Osteoblast (primary cell): ENCODE data around the gene PLPP4. TPM values are rescaled to one million over a fixed set of nuclear protein-coding genes. Genes with fewer than 3 reads are reported as not detected.

Experiments used
- DNase-seq: peaks from one replicate; pipeline ENCODE4 v3.0.0; 2011; ENCODE audit warnings: low spot score, mixed read lengths; ENCODE audit not compliant: insufficient read length; ENCODE audit errors: missing footprints
- H2AFZ ChIP-seq: 2 replicates; pipeline ENCODE4 v1.6.0; 2011; ENCODE audit warnings: mild to moderate bottlenecking, low read length
- H3K27ac ChIP-seq: 2 replicates; pipeline ENCODE4 v1.5.1; 2011; ENCODE audit warnings: mild to moderate bottlenecking, low read depth, low read length, moderate library complexity
- H3K27me3 ChIP-seq: 2 replicates; pipeline ENCODE4 v1.6.0; 2012; ENCODE audit warnings: mild to moderate bottlenecking, control low read depth, inconsistent platforms, low read length, moderate library complexity; ENCODE audit not compliant: insufficient read depth
- H3K36me3 ChIP-seq: 2 replicates; pipeline ENCODE4 v1.5.1; 2011; ENCODE audit warnings: mild to moderate bottlenecking, low read length, control low read depth, moderate library complexity; ENCODE audit not compliant: insufficient read depth
- H3K4me1 ChIP-seq: 2 replicates; pipeline ENCODE4 v1.5.1; 2011; ENCODE audit warnings: mild to moderate bottlenecking, low read length, control low read depth, moderate library complexity; ENCODE audit not compliant: insufficient read depth
- H3K4me2 ChIP-seq: 2 replicates; pipeline ENCODE4 v1.6.0; 2011; ENCODE audit warnings: mild to moderate bottlenecking, low read length; ENCODE audit not compliant: insufficient read depth
- H3K4me3 ChIP-seq: fragments of 200-600 bp; sonication (generic); 3 replicates; pipeline ENCODE4 v1.5.1; 2012; ENCODE audit warnings: mild to moderate bottlenecking, low read length, inconsistent platforms; ENCODE audit not compliant: insufficient read depth
- H3K79me2 ChIP-seq: 2 replicates; pipeline ENCODE4 v1.6.0; 2012; ENCODE audit warnings: mild to moderate bottlenecking, low read length, control low read depth, inconsistent platforms; ENCODE audit not compliant: insufficient read depth
- H3K9me3 ChIP-seq: 2 replicates; pipeline ENCODE4 v1.5.1; 2011; ENCODE audit warnings: low read depth, low read length, control low read depth
- H4K20me1 ChIP-seq: 2 replicates; pipeline ENCODE4 v1.6.0; 2012; ENCODE audit warnings: mild to moderate bottlenecking, low read length, control low read depth; ENCODE audit not compliant: insufficient read depth
- total RNA-seq: library from RNA; depleted of rRNA; stranded (reverse); fragments of >200 nt; gene quantifications from 2 replicates; pipeline ENCODE4 v1.2.3, GENCODE V29; 2012
- TF ChIP-seq, protein P1 (sequence below): IDR thresholded peaks from 2 replicates; pipeline ENCODE4 v1.5.1; 2011; ENCODE audit warnings: mild to moderate bottlenecking, low read depth, low read length, moderate library complexity; ENCODE audit errors: extremely low read depth

Gene PLPP4
- total RNA-seq, 1 donor, result 8.0 TPM

- H3K9me3 ChIP-seq, result no peaks in the 10 kb centered on the region
- peaks cover 8% of the 10 kb centered on the region for H3K79me2 ChIP-seq
- TF ChIP-seq, protein P1, sequence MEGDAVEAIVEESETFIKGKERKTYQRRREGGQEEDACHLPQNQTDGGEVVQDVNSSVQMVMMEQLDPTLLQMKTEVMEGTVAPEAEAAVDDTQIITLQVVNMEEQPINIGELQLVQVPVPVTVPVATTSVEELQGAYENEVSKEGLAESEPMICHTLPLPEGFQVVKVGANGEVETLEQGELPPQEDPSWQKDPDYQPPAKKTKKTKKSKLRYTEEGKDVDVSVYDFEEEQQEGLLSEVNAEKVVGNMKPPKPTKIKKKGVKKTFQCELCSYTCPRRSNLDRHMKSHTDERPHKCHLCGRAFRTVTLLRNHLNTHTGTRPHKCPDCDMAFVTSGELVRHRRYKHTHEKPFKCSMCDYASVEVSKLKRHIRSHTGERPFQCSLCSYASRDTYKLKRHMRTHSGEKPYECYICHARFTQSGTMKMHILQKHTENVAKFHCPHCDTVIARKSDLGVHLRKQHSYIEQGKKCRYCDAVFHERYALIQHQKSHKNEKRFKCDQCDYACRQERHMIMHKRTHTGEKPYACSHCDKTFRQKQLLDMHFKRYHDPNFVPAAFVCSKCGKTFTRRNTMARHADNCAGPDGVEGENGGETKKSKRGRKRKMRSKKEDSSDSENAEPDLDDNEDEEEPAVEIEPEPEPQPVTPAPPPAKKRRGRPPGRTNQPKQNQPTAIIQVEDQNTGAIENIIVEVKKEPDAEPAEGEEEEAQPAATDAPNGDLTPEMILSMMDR, result no peak
- H2AFZ ChIP-seq, result no peak overlapping the region
- no peak overlapping the region for H3K4me2 ChIP-seq
- no peak for DNase-seq
- no peaks in the 10 kb centered on the region for H3K27me3 ChIP-seq
- no peak overlapping the region for H3K27ac ChIP-seq
- no peak overlapping the region for H3K4me3 ChIP-seq
- no peaks in the 10 kb centered on the region for H3K36me3 ChIP-seq
- peaks cover 32% of the 10 kb centered on the region for H3K4me1 ChIP-seq
- no peaks in the 10 kb centered on the region for H4K20me1 ChIP-seq
Measured at GRCh38 chr10:120462018-120462682, 5.1 kb downstream of the PLPP4 start.

- peaks cover 22% of the 10 kb centered on the region for H3K4me1 ChIP-seq
- H3K79me2 ChIP-seq, result peaks cover 8% of the 10 kb centered on the region
- TF ChIP-seq, protein P1, result no peak
- no peak for DNase-seq
- H3K4me3 ChIP-seq, result no peak overlapping the region
- no peaks in the 10 kb centered on the region for H3K27me3 ChIP-seq
- H3K36me3 ChIP-seq, result no peaks in the 10 kb centered on the region
- H2AFZ ChIP-seq, result no peak overlapping the region
- no peak overlapping the region for H3K4me2 ChIP-seq
- no peak overlapping the region for H3K27ac ChIP-seq
- H4K20me1 ChIP-seq, result no peaks in the 10 kb centered on the region
- H3K9me3 ChIP-seq, result no peaks in the 10 kb centered on the region
Measured at GRCh38 chr10:120465138-120465537, 8.1 kb downstream of the PLPP4 start.

DNA sequence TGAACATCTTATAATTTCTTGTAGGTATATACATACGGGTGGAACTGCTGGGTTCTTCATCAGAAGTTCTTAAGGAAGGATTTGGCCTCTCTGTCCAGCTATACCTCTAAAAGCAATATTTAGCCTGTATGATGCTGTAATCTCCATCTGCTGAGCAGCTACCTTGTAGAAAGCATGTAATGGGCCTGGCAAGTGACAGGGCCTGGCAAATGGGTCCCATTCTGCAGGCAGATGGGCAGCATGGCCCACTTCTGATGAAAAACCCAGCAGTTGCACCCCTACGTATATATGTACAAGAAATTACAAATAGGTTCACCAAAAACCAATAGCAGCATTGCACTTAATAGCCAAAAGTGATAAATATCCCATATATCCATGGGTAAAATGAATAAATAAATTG lies 9.0 kb downstream of the PLPP4 start:
- TF ChIP-seq, protein P1, result no peak

GRCh38 chr10:120473593-120473992 lies 16.6 kb downstream of the PLPP4 start:
- DNase-seq, result no peak
- Histone ChIP-seq H3K36me3 (no peaks in the 10 kb centered on the region), H3K4me3 (no peak overlapping the region), H3K27me3 (no peaks in the 10 kb centered on the region), H3K4me2 (no peak overlapping the region), H3K4me1 (peaks cover 20% of the 10 kb centered on the region), H2AFZ (no peak overlapping the region), H3K27ac (no peak overlapping the region), H3K79me2 (no peaks in the 10 kb centered on the region), H4K20me1 (no peaks in the 10 kb centered on the region), H3K9me3 (no peaks in the 10 kb centered on the region)
- TF ChIP-seq, protein P1, result no peak

More for the DNA sequence above, 9.0 kb downstream of the PLPP4 start:
- no peaks in the 10 kb centered on the region for H3K36me3 ChIP-seq
- H3K27ac ChIP-seq, result no peak overlapping the region
- H4K20me1 ChIP-seq, result no peaks in the 10 kb centered on the region
- H3K4me2 ChIP-seq, result no peak overlapping the region
- no peak overlapping the region for H2AFZ ChIP-seq
- H3K27me3 ChIP-seq, result no peaks in the 10 kb centered on the region
- H3K4me3 ChIP-seq, result no peak overlapping the region
- peaks cover 8% of the 10 kb centered on the region for H3K79me2 ChIP-seq
- no peaks in the 10 kb centered on the region for H3K9me3 ChIP-seq
- no peak for DNase-seq
- H3K4me1 ChIP-seq, result peaks cover 13% of the 10 kb centered on the region
